Measurements from ENCODE around the gene TXNDC9. TPM values are rescaled to one million over a fixed set of nuclear protein-coding genes. Genes with fewer than 3 reads are reported as not detected.
"Not testable (repeated sequence)": the region's sequence is repeated elsewhere in the genome, so short reads cannot be mapped to it uniquely, and the experiment has no call there.

TXNDC9 gene
- total RNA-seq, 4 donors from 2014 or later = 27.6 to 46.5 (median 35.4) TPM

DNA sequence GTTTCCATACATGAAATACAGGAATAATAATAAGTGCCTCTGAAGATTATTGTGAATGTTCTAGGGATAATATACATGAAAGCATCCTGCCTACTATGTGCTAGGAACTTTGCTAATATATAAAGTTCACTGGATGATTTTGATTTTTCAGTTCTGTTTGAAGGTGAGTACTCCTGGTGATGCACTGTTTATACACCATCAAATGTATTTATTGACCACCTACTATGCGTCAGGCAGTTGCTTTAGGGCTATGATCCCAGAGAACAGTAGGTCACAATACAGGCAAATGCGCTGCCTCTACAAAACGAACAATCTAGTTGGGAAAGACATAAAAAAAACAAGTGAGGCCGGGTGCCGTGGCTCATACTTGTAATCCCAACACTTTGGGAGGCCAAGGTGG lies 10.7 kb downstream of the TXNDC9 start:
- TF ChIP-seq, protein P1, sequence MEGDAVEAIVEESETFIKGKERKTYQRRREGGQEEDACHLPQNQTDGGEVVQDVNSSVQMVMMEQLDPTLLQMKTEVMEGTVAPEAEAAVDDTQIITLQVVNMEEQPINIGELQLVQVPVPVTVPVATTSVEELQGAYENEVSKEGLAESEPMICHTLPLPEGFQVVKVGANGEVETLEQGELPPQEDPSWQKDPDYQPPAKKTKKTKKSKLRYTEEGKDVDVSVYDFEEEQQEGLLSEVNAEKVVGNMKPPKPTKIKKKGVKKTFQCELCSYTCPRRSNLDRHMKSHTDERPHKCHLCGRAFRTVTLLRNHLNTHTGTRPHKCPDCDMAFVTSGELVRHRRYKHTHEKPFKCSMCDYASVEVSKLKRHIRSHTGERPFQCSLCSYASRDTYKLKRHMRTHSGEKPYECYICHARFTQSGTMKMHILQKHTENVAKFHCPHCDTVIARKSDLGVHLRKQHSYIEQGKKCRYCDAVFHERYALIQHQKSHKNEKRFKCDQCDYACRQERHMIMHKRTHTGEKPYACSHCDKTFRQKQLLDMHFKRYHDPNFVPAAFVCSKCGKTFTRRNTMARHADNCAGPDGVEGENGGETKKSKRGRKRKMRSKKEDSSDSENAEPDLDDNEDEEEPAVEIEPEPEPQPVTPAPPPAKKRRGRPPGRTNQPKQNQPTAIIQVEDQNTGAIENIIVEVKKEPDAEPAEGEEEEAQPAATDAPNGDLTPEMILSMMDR (IDR thresholded peaks at IDR 0.05) = no peak
- DNase-seq (ENCODE audit: low spot score) = no peak
- ATAC-seq (ENCODE audit: low FRiP score) = no peak

DNA sequence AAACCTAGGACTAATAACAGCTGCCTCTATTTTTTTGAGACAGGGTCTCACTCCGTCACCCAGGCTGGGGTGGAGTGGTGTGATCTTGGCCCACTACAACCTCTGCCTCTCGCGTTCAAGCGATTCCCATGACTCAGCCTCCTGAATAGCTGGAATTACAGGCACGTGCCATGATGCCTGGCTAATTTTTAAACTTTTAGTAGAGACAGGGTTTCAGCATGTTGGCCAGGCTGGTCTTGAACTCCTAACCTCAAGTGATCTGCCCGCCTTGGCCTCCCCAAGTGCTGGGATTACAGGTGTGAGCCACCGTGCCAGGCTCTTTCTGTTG lies 18.3 kb downstream of the TXNDC9 start:
- not testable (repeated sequence) for ATAC-seq (ENCODE audit: low FRiP score)

DNA sequence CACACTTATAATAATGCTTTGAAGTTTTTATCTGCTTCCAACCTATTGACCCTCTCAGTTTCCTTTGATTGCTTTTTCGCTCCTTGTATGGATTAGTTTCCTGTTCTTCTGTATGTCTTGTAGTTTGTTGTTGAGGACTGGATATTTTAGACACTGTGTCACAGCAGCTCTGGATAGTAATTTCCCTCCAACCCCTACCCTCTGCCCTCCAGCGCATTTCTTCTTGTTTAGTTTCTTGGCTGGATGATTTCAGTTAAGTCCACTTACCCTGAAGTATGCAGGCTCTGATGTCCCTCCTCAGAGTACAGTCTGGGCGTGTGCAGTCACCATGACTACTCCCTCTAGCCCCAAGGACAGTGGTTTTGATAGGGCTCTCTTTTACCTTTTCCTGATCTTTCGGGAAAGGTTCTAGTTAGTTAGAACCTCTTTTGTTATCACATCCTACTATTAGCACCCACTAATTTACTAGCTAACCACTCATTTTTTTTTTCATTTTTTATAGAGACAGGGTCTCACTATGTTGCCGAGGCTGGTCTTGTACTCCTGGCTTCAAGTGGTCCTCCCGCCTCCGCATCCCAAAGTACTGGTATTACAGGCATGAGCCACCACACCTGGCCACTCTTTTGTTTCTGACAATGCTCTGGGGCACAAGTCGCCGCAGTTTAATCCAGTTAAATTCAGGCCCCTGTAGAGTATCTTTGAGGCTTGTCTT lies 18.8 kb downstream of the TXNDC9 start:
- TF ChIP-seq, protein P1 (IDR thresholded peaks at IDR 0.05) = no peak
- DNase-seq (ENCODE audit: low spot score) = no peak
- no peak for ATAC-seq (ENCODE audit: low FRiP score)

More for the DNA sequence above, 18.3 kb downstream of the TXNDC9 start:
- not testable (repeated sequence) for DNase-seq (ENCODE audit: low spot score)

DNA sequence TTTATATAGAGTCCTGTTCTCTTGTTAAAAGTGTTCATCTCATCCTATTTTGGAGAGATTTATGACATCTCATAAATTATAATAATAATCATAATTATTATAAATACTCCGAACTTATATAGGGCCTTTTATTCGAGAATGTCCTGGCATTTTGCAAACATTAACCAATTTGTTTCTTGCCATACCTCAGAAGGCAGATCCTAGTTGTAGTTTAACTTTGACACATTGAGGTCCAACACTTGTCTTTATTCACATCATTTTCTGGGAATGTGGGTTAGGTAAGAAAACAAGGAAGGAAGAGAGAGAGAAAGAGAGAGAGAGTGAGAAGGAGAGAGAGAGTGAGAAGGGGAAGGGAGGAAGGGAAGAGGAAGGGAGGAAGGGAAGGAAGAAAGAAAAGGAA lies 35.0 kb downstream of the TXNDC9 start, which contains the start of gene LYG1:
TSS of gene LYG1 (minus strand) at position 101 of the 400 bp plus-strand sequence. CDS start 5,527 bp downstream, outside the sequence.
- ATAC-seq (ENCODE audit: low FRiP score) = not testable (repeated sequence)

DNA sequence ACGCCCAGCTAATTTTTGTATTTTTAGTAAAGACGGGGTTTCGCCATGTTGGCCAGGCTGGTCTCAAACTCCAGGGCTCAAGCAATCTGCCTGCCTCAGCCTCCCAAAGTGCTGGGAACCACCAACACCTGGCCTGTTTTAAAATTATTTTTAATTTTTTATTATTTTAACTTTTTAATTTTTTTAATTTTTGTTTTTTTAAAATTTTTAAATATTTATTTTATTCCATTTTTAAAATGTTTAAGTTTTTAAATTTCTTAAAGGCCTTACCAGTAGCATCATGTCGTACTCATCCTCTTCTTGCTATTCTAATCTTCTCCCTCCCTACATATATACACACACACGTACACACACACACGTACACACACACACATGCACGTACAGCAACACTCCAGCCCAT lies 36.6 kb downstream of the TXNDC9 start:
- no peak for ATAC-seq (ENCODE audit: low FRiP score)
- no peak for DNase-seq (ENCODE audit: low spot score)
- TF ChIP-seq, protein P1 (IDR thresholded peaks at IDR 0.05) = no peak

More for the DNA sequence above, 35.0 kb downstream of the TXNDC9 start, which contains the start of gene LYG1:
- not testable (repeated sequence) for DNase-seq (ENCODE audit: low spot score)

DNA sequence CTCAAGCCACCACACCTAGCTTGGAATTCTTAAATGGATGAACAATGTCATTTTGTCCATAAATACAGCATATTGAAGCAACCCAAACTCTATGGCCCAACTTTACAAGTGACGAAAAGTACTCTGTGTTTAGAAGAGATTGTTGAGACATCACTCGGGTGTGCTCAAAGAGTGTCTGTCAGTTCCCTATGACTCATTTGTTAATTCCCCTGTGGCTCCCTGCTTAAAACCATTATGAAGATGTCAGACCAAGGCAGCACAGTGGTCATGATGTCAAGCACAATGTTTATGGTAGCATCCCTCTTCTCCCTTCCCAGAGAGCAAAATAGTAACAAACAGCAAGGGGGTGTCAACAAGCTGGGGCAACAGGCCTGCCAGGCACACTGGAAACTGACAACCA lies 38.1 kb downstream of the TXNDC9 start:
- TF ChIP-seq, protein P1 (IDR thresholded peaks at IDR 0.05) = no peak
- ATAC-seq (ENCODE audit: low FRiP score) (no peak), DNase-seq (ENCODE audit: low spot score) (no peak)

DNA sequence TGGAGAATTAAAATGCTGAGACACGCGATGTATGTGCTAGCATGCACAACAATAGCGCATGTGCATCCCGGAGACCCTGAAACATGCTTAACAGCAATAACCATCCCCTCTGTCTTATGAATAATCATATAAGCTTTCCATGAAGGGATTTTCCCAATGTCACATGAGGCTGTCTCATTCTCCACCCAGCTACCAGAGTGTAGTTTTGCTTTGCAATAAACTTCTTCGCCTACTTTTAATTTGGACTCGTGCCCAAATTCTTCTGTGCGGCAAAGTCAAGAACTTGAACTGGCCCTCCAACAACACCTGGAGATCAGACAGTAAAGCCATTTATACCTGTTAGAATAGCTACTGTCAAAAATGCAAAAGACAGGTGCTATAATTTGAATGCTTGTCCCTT lies 50.6 kb downstream of the TXNDC9 start:
- DNase-seq (ENCODE audit: low spot score) (no peak), ATAC-seq (ENCODE audit: low FRiP score) (no peak)
- TF ChIP-seq, protein P1 (IDR thresholded peaks at IDR 0.05) = no peak

DNA sequence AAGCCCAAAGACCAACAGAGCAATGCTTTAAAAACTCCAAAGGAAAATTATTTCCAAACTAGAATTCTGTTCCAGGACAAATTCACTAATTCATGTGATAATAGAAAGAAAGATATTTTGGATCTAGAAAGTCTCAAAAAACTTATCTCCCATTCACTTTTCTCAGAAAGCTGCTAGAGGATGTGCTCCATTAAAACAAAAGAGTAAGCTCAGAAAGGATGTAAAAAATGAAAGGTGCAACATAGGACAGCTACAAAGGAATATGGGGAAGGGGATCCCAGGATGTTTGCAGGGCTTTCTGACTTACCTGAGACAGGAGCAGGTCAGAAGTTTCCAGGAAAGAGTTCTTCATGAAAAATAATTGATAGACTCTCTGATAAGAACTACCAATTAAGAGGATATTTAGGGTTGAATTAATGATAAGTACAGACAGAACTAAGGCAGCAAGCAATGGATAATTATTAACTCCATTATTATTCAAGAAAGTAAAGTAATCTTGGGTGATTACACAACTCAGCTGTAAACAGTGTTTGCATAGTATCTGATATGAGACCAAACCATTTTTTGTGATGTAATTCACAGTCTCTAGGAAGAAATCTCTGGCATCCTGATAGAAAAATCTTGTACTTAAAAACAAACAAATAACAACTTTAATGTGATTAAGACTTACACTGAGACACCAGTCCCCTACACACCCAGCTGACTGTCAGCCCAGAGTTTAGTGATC lies 56.0 kb downstream of the TXNDC9 start:
- no peak for DNase-seq (ENCODE audit: low spot score)
- no peak for ATAC-seq (ENCODE audit: low FRiP score)
- TF ChIP-seq, protein P1 (IDR thresholded peaks at IDR 0.05) = no peak
